Prostate gland (tissue), 2 donors: ENCODE results near the gene TSFM. TPM values are rescaled to one million over a fixed set of nuclear protein-coding genes. Genes with fewer than 3 reads are reported as not detected.

ENCODE experiments used
- DNase-seq: peaks from one replicate; pipeline ENCODE4 v3.0.0-alpha.2; 2019; ENCODE audit warnings: low spot score
- H3K27ac ChIP-seq, 2 donors: fragments of 200-600 bp; sonication (generic); 2 replicates each; pipeline ENCODE4 v1.5.1; 2017 to 2019
- H3K27me3 ChIP-seq: fragments of 200-600 bp; sonication (generic); replicated peaks from 2 replicates; pipeline ENCODE4 v1.5.1; 2019; ENCODE audit not compliant: insufficient read depth
- H3K36me3 ChIP-seq, 2 donors: fragments of 200-600 bp; sonication (generic); 1 replicate in 1 of 2; 2 replicates in 1 of 2; pipeline versions ENCODE4 v1.5.1 to v1.8.1; 2017 to 2019
- H3K4me1 ChIP-seq: fragments of 200-600 bp; sonication (generic); replicated peaks from 2 replicates; pipeline ENCODE4 v1.5.1; 2019
- H3K4me3 ChIP-seq, 2 donors: fragments of 200-600 bp; sonication (generic); 2 replicates each; pipeline ENCODE4 v1.5.1; 2017 to 2019
- H3K9me3 ChIP-seq: fragments of 200-600 bp; sonication (generic); 2 replicates; pipeline ENCODE4 v1.5.1; 2017
- CTCF ChIP-seq, 4 experiments: fragments of 200-600 bp in 2 of 4; fragments of 450-650 bp in 2 of 4; sonication (generic) in 2 of 4; IDR thresholded peaks; 1 replicate in 3 of 4; 2 replicates in 1 of 4; pipeline ENCODE4 v1.5.1; 2016 to 2019; ENCODE audit warnings: antibody characterized with exemption in 4 of 4, mild to moderate bottlenecking in 2 of 4, moderate library complexity in 2 of 4
- POLR2A ChIP-seq: fragments of 450-650 bp; IDR thresholded peaks from one replicate; pipeline ENCODE4 v1.6.1; 2016; ENCODE audit warnings: antibody characterized with exemption, mild to moderate bottlenecking
- POLR2AphosphoS5 ChIP-seq: sonication (generic); formaldehyde crosslinking; IDR thresholded peaks from one replicate; pipeline ENCODE4 v1.6.1; 2017; ENCODE audit warnings: antibody characterized with exemption
- WGBS: methylation state at CpG from one replicate; pipeline ENCODE4 v1.1.5; 2018; 5-methylcytosine and 5-hydroxymethylcytosine counted together
- intact Hi-C: fragments of 100-400 bp; cut with DNase I; formaldehyde crosslinking; loops from one replicate; pipeline ENCODE4 v1.14.2; 2022
- microRNA counts, 2 donors: library from miRNA; unstranded; fragments of <30 nt; microRNA quantifications; one replicate each; lab custom pipeline; 2016 to 2017
- microRNA-seq: library from miRNA; unstranded; fragments of <30 nt; microRNA quantifications from one replicate; pipeline ENCODE4, GENCODE V29; 2016
- small RNA-seq, 2 donors: library from RNA; depleted of rRNA; stranded (forward); fragments of <200 nt; gene quantifications; one replicate each; pipeline ENCODE3, GENCODE V24; 2016
- total RNA-seq, 2 donors: library from RNA; depleted of rRNA; stranded (reverse); fragments of >200 nt; gene quantifications; one replicate each; pipeline ENCODE4 v1.1.0, GENCODE V29; 2016

TSFM gene
- total RNA-seq, 2 donors from 2014 or later, result 24.3 to 39.6 TPM

- Histone ChIP-seq H3K27ac (peak within 1 kb of the TSS; percentile 98 to 100), H3K27me3 (no peaks in the 10 kb centered on the region), H3K4me1 (peaks cover 20% of the 10 kb centered on the region), H3K9me3 (no peaks in the 10 kb centered on the region), H3K36me3 (no peaks in the 10 kb centered on the region), H3K4me3 (peak within 1 kb of the TSS; percentile 99 to 100)
- TF ChIP-seq POLR2A (peak; percentile 95), POLR2AphosphoS5 (peak; percentile 90), CTCF (IDR thresholded peaks at IDR 0.05) (peak in 1 of 4 experiments; percentile 6)
- peak; percentile 100 for DNase-seq
- intact Hi-C loops, result loop anchor here (2.0 kb wide), 1 partner anchor 18 kb away; no protein-coding TSS in a partner anchor
- WGBS, result under 1% methylated on average over 41 of the region's 58 CpGs
These were observed 64.2 kb downstream of the TSFM start, which contains the start of gene CTDSP2 for GRCh38 chr12:57846577-57847319. Gene CTDSP2, minus strand, starts transcription at chr12:57846729. Its CDS starts 294 bp downstream, at chr12:57846435.

MicroRNAs within 50 kb of the gene (microRNA counts, 767-probe panel; counts per million panel counts)
- 4,278 to 4,614 counts per million in 2 donors for microRNA hsa-miR-26a-5p (lab: Ali Mortazavi, UCI)

Small RNAs within 50 kb of the gene (microRNA-seq; reads per million reads assigned to microRNA genes)
- 153 reads per million, percentile 76 among the genes with 10 or more reads in this experiment for gene MIR26A2
- gene MIR6759, result not detected

Small RNAs within 50 kb of the gene (small RNA-seq; reads per million reads assigned to genes)
- gene MIR26A2 (3.6 to 7.0 reads per million in 2 donors), gene RNU6-1083P (0 reads per million in 2 donors)

Other genes with a start within 250 kb of the TSFM start
- 100 to 1,000 TPM; 131 to 157 TPM for gene DCTN2, start 235.6 kb upstream of the TSFM start, total RNA-seq
- 1 to 10 TPM in 1 of 2 donors, under 1 TPM in 1; 0.50 to 3.7 TPM for gene KIF5A, start 232.7 kb upstream of the TSFM start, total RNA-seq
- gene PIP4K2C, start 191.6 kb upstream of the TSFM start, total RNA-seq, result 10 to 100 TPM; 37.4 to 51.1 TPM
- 10 to 100 TPM; 42.2 to 59.9 TPM for gene DTX3, start 178.0 kb upstream of the TSFM start, total RNA-seq
- gene ARHGEF25, start 171.4 kb upstream of the TSFM start, total RNA-seq, result 10 to 100 TPM; 16.6 to 32.5 TPM
- 1 to 10 TPM; 2.2 to 6.7 TPM for gene B4GALNT1, start 149.6 kb upstream of the TSFM start, total RNA-seq
- 100 to 1,000 TPM; 210 to 321 TPM for gene OS9, start 88.7 kb upstream of the TSFM start, total RNA-seq
- 1 to 10 TPM in 1 of 2 donors, under 1 TPM in 1; 0.82 to 4.2 TPM for gene AGAP2, start 44.0 kb upstream of the TSFM start, total RNA-seq
- 100 to 1,000 TPM in 1 of 2 donors, 10 to 100 TPM in 1; 40.4 to 127 TPM for gene TSPAN31, start 37.7 kb upstream of the TSFM start, total RNA-seq
- gene CDK4, start 30.5 kb upstream of the TSFM start, total RNA-seq, result 100 to 1,000 TPM in 1 of 2 donors, 10 to 100 TPM in 1; 97.5 to 103 TPM
- 10 to 100 TPM; 11.1 to 13.2 TPM for gene MARCHF9, start 27.7 kb upstream of the TSFM start, total RNA-seq
- under 1 TPM; 0.14 to 0.91 TPM for gene CYP27B1, start 15.7 kb upstream of the TSFM start, total RNA-seq
- 10 to 100 TPM in 1 of 2 donors, 1 to 10 TPM in 1; 4.9 to 14.3 TPM for gene METTL1, start 10.7 kb upstream of the TSFM start, total RNA-seq
- gene EEF1AKMT3, start 10.2 kb upstream of the TSFM start, total RNA-seq, result 10 to 100 TPM; 12.1 to 12.6 TPM
- 1 to 10 TPM; 3.1 to 3.5 TPM for gene AVIL, start 35.9 kb downstream of the TSFM start, total RNA-seq
- 100 to 1,000 TPM in 1 of 2 donors, 10 to 100 TPM in 1; 99.2 to 159 TPM for gene CTDSP2, start 63.9 kb downstream of the TSFM start, total RNA-seq
- 10 to 100 TPM in 1 of 2 donors, 1 to 10 TPM in 1; 8.0 to 15.0 TPM for gene ATP23, start 158.8 kb downstream of the TSFM start, total RNA-seq